HG02885 (cell line): ENCODE measurements around the gene DHDH.

Experiments
- ATAC-seq: cut with Tn5 transposase; IDR thresholded peaks from one replicate; pipeline ENCODE4 v1.9.1; 2021; ENCODE audit warnings: mild to moderate bottlenecking; ENCODE audit not compliant: unreplicated experiment, poor library complexity

The DHDH gene

GRCh38 chr19:48989701-48990291 lies 56.3 kb downstream of the DHDH start:
- no peak for ATAC-seq

DNA sequence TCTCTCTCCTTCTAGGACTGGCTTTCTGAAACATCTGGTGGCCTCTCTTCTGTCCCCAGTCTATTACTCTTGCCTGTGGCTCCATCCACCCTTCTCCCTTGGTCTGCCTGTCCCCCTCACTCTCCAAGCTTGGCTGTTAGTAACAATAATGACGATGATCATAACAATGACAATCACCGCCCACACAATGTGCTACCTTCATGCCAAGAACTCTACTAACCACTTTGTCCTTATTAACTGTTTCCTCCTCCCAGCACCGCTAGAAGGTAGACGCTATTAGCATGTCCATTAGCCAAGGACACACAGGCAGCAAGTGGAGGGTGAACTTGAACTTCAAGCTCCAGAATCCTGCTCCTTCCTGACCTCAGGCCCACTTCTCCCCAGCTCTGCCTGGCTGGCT lies 56.9 kb downstream of the DHDH start:
- no peak for ATAC-seq

- no peak for ATAC-seq
Measured at GRCh38 chr19:48991011-48991609, 57.6 kb downstream of the DHDH start.

DNA sequence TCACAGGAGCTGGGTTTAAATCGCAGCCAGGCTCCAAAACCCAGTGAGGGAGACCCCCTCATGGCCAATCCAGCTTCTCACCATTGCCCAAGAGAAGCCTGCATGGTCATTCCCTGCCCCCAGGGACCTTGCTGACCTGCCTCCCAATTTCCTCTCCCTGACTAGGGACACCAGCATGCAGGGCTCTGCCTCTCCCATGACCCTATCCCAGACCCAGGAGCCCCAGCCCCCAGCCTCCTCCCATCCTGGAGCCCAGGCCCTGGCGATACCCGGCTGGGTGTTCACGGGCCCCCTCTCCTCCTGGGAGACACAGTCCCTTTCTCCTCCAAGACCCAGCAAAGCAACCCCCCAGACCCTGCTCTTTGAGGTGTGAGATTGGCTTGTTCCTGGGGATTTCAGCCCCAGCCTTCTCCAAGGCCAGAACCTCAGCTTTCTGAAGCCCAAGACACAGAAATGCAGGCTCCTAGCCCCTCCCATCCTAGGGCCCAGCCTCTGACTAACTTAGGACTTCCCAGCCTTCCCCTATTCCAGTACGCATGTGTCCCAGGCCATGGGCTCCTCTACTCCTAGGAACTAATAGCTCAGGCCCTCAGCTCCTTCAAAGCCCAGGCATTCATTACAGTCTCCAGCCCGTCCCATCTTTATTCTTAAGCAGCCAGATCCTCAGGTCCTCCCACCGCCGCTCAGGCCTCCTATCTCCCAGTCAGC lies 58.5 kb downstream of the DHDH start:
- ATAC-seq = no peak

- no peak for ATAC-seq
Measured at GRCh38 chr19:48992581-48993174, 59.2 kb downstream of the DHDH start.

GRCh38 chr19:48993175-48994034 lies 59.9 kb downstream of the DHDH start, which contains the start of the genes GYS1 and RUVBL2:
Gene GYS1, minus strand, starts transcription at chr19:48993309. Its CDS starts 197 bp downstream, at chr19:48993112.
Gene RUVBL2, plus strand, starts transcription at chr19:48993887. Its CDS starts 25 bp downstream, at chr19:48993912.
- ATAC-seq = peak; percentile 89

DNA sequence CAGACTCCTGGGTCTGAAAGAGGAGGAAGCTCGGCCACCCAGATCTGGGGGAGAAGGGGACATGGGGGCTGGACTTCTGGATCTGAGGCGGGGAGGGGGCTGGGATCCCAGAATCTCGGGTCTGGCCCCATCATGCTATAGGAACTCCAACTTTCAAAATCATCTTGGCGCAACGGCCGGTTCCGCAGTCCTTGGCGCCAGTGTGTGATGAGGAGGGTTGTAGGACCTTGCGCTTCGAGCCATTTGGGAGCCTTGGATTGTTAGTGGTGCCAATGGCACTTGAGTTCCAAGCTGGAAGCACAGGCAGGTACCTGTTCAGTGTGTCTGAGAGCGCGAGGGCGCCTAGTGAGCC lies 60.5 kb downstream of the DHDH start:
- ATAC-seq = no peak
